ENCODE data around the gene BAMBI. TPM values are rescaled to one million over a fixed set of nuclear protein-coding genes. Genes with fewer than 3 reads are reported as not detected.

The BAMBI gene
- total and polyA plus RNA-seq, 2 donors, result 0.80 to 1.3 TPM

GRCh38 chr10:28691187-28691694 lies 13.9 kb downstream of the BAMBI start:
- Histone ChIP-seq H3K27me3 (ENCODE audit: control insufficient read depth in 2 of 2, insufficient read depth in 1 of 2, low read length in 1 of 2) (no peaks in the 10 kb centered on the region), H3K27ac (ENCODE audit: low read depth in 1 of 2, low read length in 1 of 2) (no peak overlapping the region), H3K4me3 (ENCODE audit: low read length in 2 of 2) (no peak overlapping the region), H3K36me3 (ENCODE audit: control insufficient read depth in 2 of 2, insufficient read depth in 2 of 2, low read length in 1 of 2) (no peaks in the 10 kb centered on the region), H3K9me3 (ENCODE audit: control insufficient read depth in 2 of 2, insufficient read depth in 1 of 2, low read length in 1 of 2) (no peaks in the 10 kb centered on the region), H3K4me1 (ENCODE audit: control insufficient read depth in 2 of 2, insufficient read depth in 2 of 2, low read length in 2 of 2) (no peaks in the 10 kb centered on the region)
- WGBS, result 74% methylated on average over 5 of the region's 6 CpGs
- DNase-seq (ENCODE audit: low read depth in 6 of 9, low spot score in 9 of 9), result no peak

GRCh38 chr10:28692050-28692449 lies 14.7 kb downstream of the BAMBI start:
- Histone ChIP-seq H3K36me3 (ENCODE audit: control insufficient read depth in 2 of 2, insufficient read depth in 2 of 2, low read length in 1 of 2) (no peaks in the 10 kb centered on the region), H3K27ac (ENCODE audit: low read depth in 1 of 2, low read length in 1 of 2) (no peak overlapping the region), H3K4me1 (ENCODE audit: control insufficient read depth in 2 of 2, insufficient read depth in 2 of 2, low read length in 2 of 2) (no peaks in the 10 kb centered on the region), H3K4me3 (ENCODE audit: low read length in 2 of 2) (no peak overlapping the region), H3K9me3 (ENCODE audit: control insufficient read depth in 2 of 2, insufficient read depth in 1 of 2, low read length in 1 of 2) (no peaks in the 10 kb centered on the region), H3K27me3 (ENCODE audit: control insufficient read depth in 2 of 2, insufficient read depth in 1 of 2, low read length in 1 of 2) (no peaks in the 10 kb centered on the region)
- no peak for DNase-seq (ENCODE audit: low read depth in 6 of 9, low spot score in 9 of 9)
- WGBS, result 90% methylated on average over 3 of the region's 3 CpGs

GRCh38 chr10:28694530-28694929 lies 17.2 kb downstream of the BAMBI start:
- Histone ChIP-seq H3K27ac (ENCODE audit: low read depth in 1 of 2, low read length in 1 of 2) (no peak overlapping the region), H3K27me3 (ENCODE audit: control insufficient read depth in 2 of 2, insufficient read depth in 1 of 2, low read length in 1 of 2) (no peaks in the 10 kb centered on the region), H3K4me3 (ENCODE audit: low read length in 2 of 2) (no peak overlapping the region), H3K4me1 (ENCODE audit: control insufficient read depth in 2 of 2, insufficient read depth in 2 of 2, low read length in 2 of 2) (no peaks in the 10 kb centered on the region), H3K36me3 (ENCODE audit: control insufficient read depth in 2 of 2, insufficient read depth in 2 of 2, low read length in 1 of 2) (no peaks in the 10 kb centered on the region), H3K9me3 (ENCODE audit: control insufficient read depth in 2 of 2, insufficient read depth in 1 of 2, low read length in 1 of 2) (no peaks in the 10 kb centered on the region)
- WGBS, result 97% methylated on average over 5 of the region's 5 CpGs
- DNase-seq (ENCODE audit: low read depth in 6 of 9, low spot score in 9 of 9), result no peak

DNA sequence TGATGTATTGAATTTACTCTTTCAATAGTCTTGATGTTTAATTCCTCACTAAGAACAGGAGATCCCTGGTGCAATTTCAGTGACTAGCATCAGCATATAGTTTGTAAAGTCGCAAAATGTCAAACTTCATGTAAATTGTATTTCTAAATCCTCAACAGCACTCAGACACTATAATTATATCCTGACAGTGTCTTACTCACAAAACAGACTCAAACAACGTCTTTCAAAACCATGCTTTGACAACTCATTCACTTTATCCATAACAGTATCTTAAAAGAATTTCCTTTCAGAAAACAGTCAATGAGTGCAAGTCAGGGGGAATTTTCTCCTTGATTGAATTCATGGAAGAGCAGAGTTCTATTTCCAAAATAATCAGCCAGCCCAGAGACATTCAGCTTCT lies 20.8 kb downstream of the BAMBI start:
- Histone ChIP-seq H3K4me1 (ENCODE audit: control insufficient read depth in 2 of 2, insufficient read depth in 2 of 2, low read length in 2 of 2) (no peaks in the 10 kb centered on the region), H3K4me3 (ENCODE audit: low read length in 2 of 2) (no peak overlapping the region), H3K9me3 (ENCODE audit: control insufficient read depth in 2 of 2, insufficient read depth in 1 of 2, low read length in 1 of 2) (no peaks in the 10 kb centered on the region), H3K36me3 (ENCODE audit: control insufficient read depth in 2 of 2, insufficient read depth in 2 of 2, low read length in 1 of 2) (no peaks in the 10 kb centered on the region), H3K27ac (ENCODE audit: low read depth in 1 of 2, low read length in 1 of 2) (no peak overlapping the region), H3K27me3 (ENCODE audit: control insufficient read depth in 2 of 2, insufficient read depth in 1 of 2, low read length in 1 of 2) (no peaks in the 10 kb centered on the region)
- 86% methylated on average over 2 of the region's 2 CpGs for WGBS
- DNase-seq (ENCODE audit: low read depth in 6 of 9, low spot score in 9 of 9), result no peak

DNA sequence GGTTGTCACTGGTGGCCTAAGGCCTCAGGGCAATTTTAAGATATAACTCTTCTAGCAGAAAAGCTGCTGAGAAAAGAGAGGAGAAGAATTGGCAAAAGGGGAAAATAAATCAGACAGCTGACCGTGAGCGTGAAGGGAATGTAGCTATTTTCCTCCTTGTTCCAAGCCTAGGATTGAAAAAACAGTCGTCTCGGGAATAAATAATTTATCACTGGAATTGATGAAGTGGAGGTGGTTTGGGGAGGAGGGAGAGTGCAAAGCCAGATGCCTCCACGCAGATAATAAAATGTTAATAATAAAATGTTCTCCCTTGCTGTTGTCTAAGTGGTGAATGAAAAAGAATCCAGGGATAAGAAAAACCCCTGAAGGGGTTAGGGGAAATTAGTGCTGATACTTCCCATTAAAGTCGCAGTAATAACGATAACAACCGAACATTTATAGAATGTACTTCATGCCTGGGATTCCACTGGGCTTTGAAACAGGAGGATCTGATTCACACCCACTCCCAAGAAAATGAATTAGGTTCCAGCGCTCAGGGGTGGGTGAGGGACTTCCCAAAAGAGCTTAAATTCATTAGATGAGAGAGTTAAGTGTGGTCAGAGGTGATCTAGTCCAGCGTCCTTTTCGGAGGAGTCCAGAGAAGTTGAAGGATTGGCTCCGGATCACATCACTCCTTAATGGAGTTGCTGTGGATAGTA lies 27.3 kb downstream of the BAMBI start:
- no peaks in the 10 kb centered on the region for H3K9me3 ChIP-seq (ENCODE audit: control insufficient read depth in 2 of 2, insufficient read depth in 1 of 2, low read length in 1 of 2)
- 89% methylated on average over 12 of the region's 12 CpGs for WGBS
- no peak for DNase-seq (ENCODE audit: low read depth in 6 of 9, low spot score in 9 of 9)
- H3K4me3 ChIP-seq (ENCODE audit: low read length in 2 of 2), result no peak overlapping the region
- H3K4me1 ChIP-seq (ENCODE audit: control insufficient read depth in 2 of 2, insufficient read depth in 2 of 2, low read length in 2 of 2), result no peaks in the 10 kb centered on the region
- H3K27me3 ChIP-seq (ENCODE audit: control insufficient read depth in 2 of 2, insufficient read depth in 1 of 2, low read length in 1 of 2), result no peaks in the 10 kb centered on the region
- H3K27ac ChIP-seq (ENCODE audit: low read depth in 1 of 2, low read length in 1 of 2), result no peak overlapping the region
- H3K36me3 ChIP-seq (ENCODE audit: control insufficient read depth in 2 of 2, insufficient read depth in 2 of 2, low read length in 1 of 2), result no peaks in the 10 kb centered on the region

DNA sequence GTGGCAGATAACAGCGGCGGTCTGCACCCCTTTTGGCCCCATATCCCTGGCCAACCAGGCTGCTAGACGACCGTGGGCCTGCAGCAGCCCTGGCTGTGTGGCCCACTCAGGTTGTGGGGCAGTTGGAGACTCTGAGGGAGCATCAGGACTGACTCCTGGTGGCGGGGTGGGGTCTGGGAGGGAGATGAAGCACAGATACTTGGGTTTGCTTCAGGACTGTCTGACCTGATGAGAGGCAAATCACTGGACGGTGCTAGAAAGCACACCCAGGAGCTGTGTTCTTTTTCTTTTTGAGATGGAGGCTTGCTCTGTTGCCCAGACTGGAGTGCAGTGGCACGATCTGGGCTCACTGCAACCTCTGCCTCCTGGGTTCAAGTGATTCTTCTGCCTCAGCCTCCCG lies 28.2 kb downstream of the BAMBI start:
- H3K4me1 ChIP-seq (ENCODE audit: control insufficient read depth in 2 of 2, insufficient read depth in 2 of 2, low read length in 2 of 2), result no peaks in the 10 kb centered on the region
- WGBS, result 80% methylated on average over 8 of the region's 8 CpGs
- H3K27ac ChIP-seq (ENCODE audit: low read depth in 1 of 2, low read length in 1 of 2), result no peak overlapping the region
- H3K9me3 ChIP-seq (ENCODE audit: control insufficient read depth in 2 of 2, insufficient read depth in 1 of 2, low read length in 1 of 2), result no peaks in the 10 kb centered on the region
- H3K27me3 ChIP-seq (ENCODE audit: control insufficient read depth in 2 of 2, insufficient read depth in 1 of 2, low read length in 1 of 2), result no peaks in the 10 kb centered on the region
- H3K4me3 ChIP-seq (ENCODE audit: low read length in 2 of 2), result no peak overlapping the region
- H3K36me3 ChIP-seq (ENCODE audit: control insufficient read depth in 2 of 2, insufficient read depth in 2 of 2, low read length in 1 of 2), result no peaks in the 10 kb centered on the region
- DNase-seq (ENCODE audit: low read depth in 6 of 9, low spot score in 9 of 9), result no peak

DNA sequence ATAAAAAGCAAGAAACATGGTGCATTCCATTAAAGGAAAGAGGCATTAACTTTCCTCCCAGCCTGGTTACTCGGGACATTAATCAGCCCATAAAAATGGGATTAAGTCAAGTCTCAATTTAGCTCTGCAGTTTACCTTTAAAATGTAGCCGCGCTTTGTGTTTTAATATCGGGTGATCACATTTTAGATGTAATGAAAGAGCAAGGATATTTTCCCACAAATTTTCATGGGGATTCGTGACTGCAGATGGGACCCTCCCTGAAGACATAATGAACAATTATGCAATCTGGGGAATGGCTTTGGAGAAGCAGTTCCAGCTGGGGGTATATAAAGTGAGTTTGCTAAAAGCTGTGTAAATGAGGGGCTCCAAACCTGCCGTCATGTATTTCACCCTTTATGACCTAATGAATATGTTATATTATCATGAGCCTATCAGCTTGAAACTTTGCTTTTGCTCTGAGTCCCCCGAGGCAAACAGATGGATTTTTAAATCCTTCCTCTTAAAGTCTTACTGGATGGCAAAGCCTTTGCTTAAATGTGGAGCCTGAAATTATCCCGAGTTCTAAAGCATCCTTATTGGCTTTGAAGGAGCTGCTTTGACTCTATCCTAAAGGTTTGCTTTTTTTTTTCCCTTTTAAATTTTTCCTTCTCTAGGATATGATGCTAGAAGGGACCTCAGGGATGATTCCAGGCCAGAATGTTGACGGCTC lies 31.8 kb downstream of the BAMBI start:
- Histone ChIP-seq H3K4me1 (ENCODE audit: control insufficient read depth in 2 of 2, insufficient read depth in 2 of 2, low read length in 2 of 2) (no peaks in the 10 kb centered on the region), H3K27me3 (ENCODE audit: control insufficient read depth in 2 of 2, insufficient read depth in 1 of 2, low read length in 1 of 2) (no peaks in the 10 kb centered on the region), H3K27ac (ENCODE audit: low read depth in 1 of 2, low read length in 1 of 2) (no peak overlapping the region), H3K4me3 (ENCODE audit: low read length in 2 of 2) (no peak overlapping the region), H3K36me3 (ENCODE audit: control insufficient read depth in 2 of 2, insufficient read depth in 2 of 2, low read length in 1 of 2) (no peaks in the 10 kb centered on the region), H3K9me3 (ENCODE audit: control insufficient read depth in 2 of 2, insufficient read depth in 1 of 2, low read length in 1 of 2) (no peaks in the 10 kb centered on the region)
- WGBS, result 91% methylated on average over 9 of the region's 9 CpGs
- no peak for DNase-seq (ENCODE audit: low read depth in 6 of 9, low spot score in 9 of 9)

DNA sequence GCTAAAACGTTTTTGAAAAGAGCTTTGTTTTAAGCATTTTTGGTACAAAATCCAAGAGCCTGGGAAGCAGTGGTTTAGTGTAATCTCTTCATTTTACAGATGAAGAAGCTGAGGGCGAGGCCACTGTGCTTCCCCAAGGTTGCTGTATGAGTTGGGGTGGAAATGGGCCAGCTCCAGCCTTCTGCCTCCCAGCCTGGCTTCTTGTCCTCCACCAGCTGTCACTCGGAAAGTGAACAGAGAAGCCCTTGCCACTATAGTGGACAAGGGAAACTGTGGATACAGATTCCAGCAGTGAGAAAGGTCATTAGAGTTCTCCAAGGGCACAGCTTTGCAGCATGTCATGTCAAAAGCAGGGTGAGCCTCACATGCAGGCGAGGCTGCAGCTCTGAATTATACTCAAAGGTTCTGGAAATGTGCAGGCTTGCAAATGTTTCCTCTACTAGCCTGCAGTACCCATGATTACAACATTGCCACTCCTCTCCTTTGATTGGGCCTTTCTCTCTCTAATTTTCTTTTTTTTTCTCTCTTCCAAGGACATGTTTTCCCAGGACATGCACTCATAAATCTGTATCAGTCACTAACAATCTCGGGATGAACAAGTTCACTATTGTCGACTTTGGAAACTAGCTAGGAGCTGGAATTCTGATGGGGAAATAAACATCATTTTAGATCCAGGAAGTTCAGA lies 33.0 kb downstream of the BAMBI start:
- H3K36me3 ChIP-seq (ENCODE audit: control insufficient read depth in 2 of 2, insufficient read depth in 2 of 2, low read length in 1 of 2), result no peaks in the 10 kb centered on the region

GRCh38 chr10:28711041-28711440 lies 33.7 kb downstream of the BAMBI start:
- Histone ChIP-seq H3K36me3 (ENCODE audit: control insufficient read depth in 2 of 2, insufficient read depth in 2 of 2, low read length in 1 of 2) (no peaks in the 10 kb centered on the region), H3K27ac (ENCODE audit: low read depth in 1 of 2, low read length in 1 of 2) (no peak overlapping the region), H3K4me3 (ENCODE audit: low read length in 2 of 2) (no peak overlapping the region), H3K9me3 (ENCODE audit: control insufficient read depth in 2 of 2, insufficient read depth in 1 of 2, low read length in 1 of 2) (no peaks in the 10 kb centered on the region), H3K4me1 (ENCODE audit: control insufficient read depth in 2 of 2, insufficient read depth in 2 of 2, low read length in 2 of 2) (no peaks in the 10 kb centered on the region), H3K27me3 (ENCODE audit: control insufficient read depth in 2 of 2, insufficient read depth in 1 of 2, low read length in 1 of 2) (no peaks in the 10 kb centered on the region)
- 94% methylated on average over 1 of the region's 1 CpG for WGBS
- DNase-seq (ENCODE audit: low read depth in 6 of 9, low spot score in 9 of 9), result no peak

More for the DNA sequence above, 33.0 kb downstream of the BAMBI start:
- H3K9me3 ChIP-seq (ENCODE audit: control insufficient read depth in 2 of 2, insufficient read depth in 1 of 2, low read length in 1 of 2), result no peaks in the 10 kb centered on the region
- no peak overlapping the region for H3K4me3 ChIP-seq (ENCODE audit: low read length in 2 of 2)
- no peak overlapping the region for H3K27ac ChIP-seq (ENCODE audit: low read depth in 1 of 2, low read length in 1 of 2)
- WGBS, result 86% methylated on average over 6 of the region's 6 CpGs
- H3K27me3 ChIP-seq (ENCODE audit: control insufficient read depth in 2 of 2, insufficient read depth in 1 of 2, low read length in 1 of 2), result no peaks in the 10 kb centered on the region
- no peak for DNase-seq (ENCODE audit: low read depth in 6 of 9, low spot score in 9 of 9)
- no peaks in the 10 kb centered on the region for H3K4me1 ChIP-seq (ENCODE audit: control insufficient read depth in 2 of 2, insufficient read depth in 2 of 2, low read length in 2 of 2)
